Endothelial cell of umbilical vein (primary cell): ENCODE data around the gene CHI3L2.

Experiments
- CTCF ChIP-seq, 2 donors: IDR thresholded peaks; 1 replicate in 1 of 2; 2 replicates in 1 of 2; pipeline ENCODE4 v1.5.1; 2011; ENCODE audit warnings: low read length in 2 of 2, mild to moderate bottlenecking in 2 of 2, moderate library complexity in 2 of 2, control low read depth in 1 of 2, inconsistent platforms in 1 of 2, low read depth in 1 of 2; ENCODE audit not compliant: insufficient read depth in 1 of 2; ENCODE audit errors: extremely low read depth in 1 of 2
- EZH2 ChIP-seq: IDR thresholded peaks from 2 replicates; pipeline ENCODE4 v1.6.1; 2012; ENCODE audit warnings: borderline replicate concordance, low read depth, mild to moderate bottlenecking, moderate library complexity, low read length, inconsistent platforms; ENCODE audit not compliant: severe bottlenecking
- FOS ChIP-seq: IDR thresholded peaks from 2 replicates; pipeline ENCODE4 v1.6.1; 2011; ENCODE audit warnings: mild to moderate bottlenecking, low read length, moderate library complexity, borderline replicate concordance; ENCODE audit not compliant: insufficient read depth
- JUN ChIP-seq: IDR thresholded peaks from 2 replicates; pipeline ENCODE4 v1.6.1; 2011; ENCODE audit warnings: borderline replicate concordance, low read depth; ENCODE audit not compliant: insufficient read length, insufficient read depth
- MAX ChIP-seq: IDR thresholded peaks from 2 replicates; pipeline ENCODE4 v1.6.1; 2011; ENCODE audit not compliant: insufficient read depth, insufficient read length
- POLR2A ChIP-seq: IDR thresholded peaks from 2 replicates; pipeline ENCODE4 v1.6.1; 2012; ENCODE audit warnings: low read depth, mild to moderate bottlenecking, control low read depth, low read length
- POLR2AphosphoS5 ChIP-seq: IDR thresholded peaks from 2 replicates; pipeline ENCODE4 v1.6.1; 2012; ENCODE audit warnings: low read depth, mild to moderate bottlenecking, control low read depth, low read length, moderate library complexity; ENCODE audit not compliant: insufficient read depth

- TF ChIP-seq POLR2A (no peak), POLR2AphosphoS5 (no peak), EZH2 (no peak), CTCF (IDR thresholded peaks at IDR 0.05; ENCODE audit: extremely low read depth in 1 of 2, insufficient read depth in 1 of 2, low read depth in 1 of 2, low read length in 2 of 2) (peak; percentile 80 to 97), JUN (no peak), MAX (no peak), FOS (no peak)
Measured at GRCh38 chr1:111222308-111223125, 5.0 kb upstream of the CHI3L2 start.
